M059J (cell line): ENCODE results near the gene KIF4B. TPM values are rescaled to one million over a fixed set of nuclear protein-coding genes. Genes with fewer than 3 reads are reported as not detected.

ENCODE experiments used
- DNase-seq: peaks from one replicate; pipeline ENCODE4 v3.0.0-alpha.2; 2012; ENCODE audit warnings: low read depth
- total RNA-seq: library from RNA; depleted of rRNA; stranded (reverse); fragments of >200 nt; shearing (Covaris generic); gene quantifications from 2 replicates; pipeline ENCODE4 v1.2.3, GENCODE V29; 2014; rRNA removed

Gene KIF4B
- total RNA-seq, 1 experiment from 2014 or later: 0.10 TPM

DNA sequence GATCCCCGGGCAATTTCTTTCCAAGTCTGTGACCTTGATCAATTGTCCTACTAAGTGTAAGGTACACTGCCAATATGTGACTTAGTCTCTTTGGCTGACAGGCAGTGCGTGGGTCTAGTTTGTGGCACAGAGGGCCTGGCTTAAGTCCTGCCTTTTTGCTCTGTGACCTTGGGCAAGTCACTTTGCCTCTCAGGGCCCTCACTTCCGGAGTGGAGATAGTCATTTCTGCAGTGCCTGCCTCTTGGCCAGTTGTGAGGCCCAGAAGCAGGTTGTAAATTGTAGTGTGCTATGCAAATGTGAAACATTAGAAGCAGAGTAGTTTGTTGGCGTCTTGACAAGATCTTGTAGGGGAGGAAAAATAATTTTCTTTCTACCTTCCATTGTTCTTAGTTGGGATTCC, 39.0 kb downstream of the KIF4B start:
- no peak for DNase-seq

DNA sequence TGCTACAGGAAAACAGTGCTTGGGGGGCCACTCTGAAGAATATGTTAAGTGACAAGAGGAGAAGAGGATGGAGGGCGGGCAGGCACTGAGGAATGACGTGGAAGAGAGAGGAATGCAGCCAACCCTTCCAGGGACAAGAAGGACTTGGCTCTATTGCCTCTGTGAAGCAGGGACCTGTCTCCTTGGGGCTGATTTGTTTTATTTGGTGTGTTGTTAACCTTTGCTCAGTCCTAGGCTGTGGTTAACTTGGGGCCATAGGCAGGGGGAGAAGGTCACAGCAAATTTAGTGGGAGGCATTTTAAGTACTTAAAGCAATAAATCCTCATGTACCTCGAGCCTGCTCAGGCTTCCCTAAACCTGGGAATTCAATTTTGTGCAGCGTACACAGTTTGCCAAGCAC, 39.9 kb downstream of the KIF4B start:
- DNase-seq: no peak

DNA sequence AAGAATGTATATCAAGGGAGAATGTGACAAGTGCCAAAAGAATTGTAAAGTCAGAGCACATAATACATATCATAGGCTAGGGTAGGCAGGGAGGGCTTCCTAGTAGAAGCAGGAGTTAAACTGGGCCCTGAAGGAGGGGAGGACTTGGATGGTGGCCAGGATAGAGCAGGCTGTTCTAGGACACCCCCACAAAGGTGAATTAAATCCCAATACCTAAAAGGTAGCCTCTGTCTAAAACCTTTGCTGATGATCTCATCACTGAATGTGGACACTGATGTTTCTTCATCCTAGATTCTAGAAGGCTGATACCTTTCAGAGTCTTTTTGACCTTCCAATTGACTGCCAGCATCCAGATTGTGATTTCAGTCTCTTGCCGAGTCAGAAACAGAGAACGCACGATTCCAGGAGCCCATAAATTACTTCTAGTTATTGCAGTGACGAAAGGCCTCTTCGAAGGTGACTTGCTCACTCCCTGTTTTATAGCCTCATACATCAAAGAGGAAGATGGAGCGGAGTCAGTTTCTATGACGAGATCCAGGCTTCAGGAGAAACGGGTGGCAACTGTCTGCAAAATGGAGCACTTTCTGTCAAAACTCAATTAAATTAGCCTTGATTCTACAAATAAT, 43.2 kb downstream of the KIF4B start:
- no peak for DNase-seq

DNA sequence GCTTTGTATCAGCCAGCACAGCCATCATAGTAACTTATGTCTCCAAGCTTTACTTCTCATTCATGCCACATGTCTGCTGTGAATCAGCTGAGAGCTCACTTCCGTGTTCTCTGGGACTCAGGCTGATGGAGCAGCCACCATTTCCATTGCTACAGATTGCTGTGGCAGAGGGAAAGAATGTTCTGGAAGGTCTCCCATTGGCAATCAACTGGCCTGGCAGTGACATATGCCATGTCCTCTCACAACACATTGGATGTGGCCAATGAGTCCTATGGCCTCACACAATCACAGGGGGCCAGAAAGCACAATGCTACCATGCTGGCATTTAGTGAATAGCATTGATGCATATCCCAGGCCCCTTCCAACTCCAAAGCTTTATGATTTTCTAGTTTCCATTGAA, 44.1 kb downstream of the KIF4B start:
- no peak for DNase-seq

DNA sequence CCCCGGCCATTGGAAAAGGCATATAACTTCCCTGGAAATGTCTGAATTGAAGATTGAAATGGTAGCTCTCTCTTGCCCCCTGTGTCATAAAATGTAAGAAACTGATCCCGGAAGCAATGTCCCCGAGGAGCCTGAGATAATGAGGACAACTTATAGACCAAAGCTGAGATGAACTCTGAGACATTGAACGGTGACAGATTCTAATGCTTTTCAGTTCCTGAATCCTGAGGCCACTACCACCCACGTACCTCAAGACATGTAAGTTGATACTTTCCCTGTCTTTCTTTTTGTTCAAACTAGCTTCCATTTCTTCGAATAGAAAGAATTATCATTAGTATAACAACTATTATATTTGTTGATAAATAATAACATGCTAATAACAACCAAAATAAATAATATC, 51.0 kb downstream of the KIF4B start:
- no peak for DNase-seq

DNA sequence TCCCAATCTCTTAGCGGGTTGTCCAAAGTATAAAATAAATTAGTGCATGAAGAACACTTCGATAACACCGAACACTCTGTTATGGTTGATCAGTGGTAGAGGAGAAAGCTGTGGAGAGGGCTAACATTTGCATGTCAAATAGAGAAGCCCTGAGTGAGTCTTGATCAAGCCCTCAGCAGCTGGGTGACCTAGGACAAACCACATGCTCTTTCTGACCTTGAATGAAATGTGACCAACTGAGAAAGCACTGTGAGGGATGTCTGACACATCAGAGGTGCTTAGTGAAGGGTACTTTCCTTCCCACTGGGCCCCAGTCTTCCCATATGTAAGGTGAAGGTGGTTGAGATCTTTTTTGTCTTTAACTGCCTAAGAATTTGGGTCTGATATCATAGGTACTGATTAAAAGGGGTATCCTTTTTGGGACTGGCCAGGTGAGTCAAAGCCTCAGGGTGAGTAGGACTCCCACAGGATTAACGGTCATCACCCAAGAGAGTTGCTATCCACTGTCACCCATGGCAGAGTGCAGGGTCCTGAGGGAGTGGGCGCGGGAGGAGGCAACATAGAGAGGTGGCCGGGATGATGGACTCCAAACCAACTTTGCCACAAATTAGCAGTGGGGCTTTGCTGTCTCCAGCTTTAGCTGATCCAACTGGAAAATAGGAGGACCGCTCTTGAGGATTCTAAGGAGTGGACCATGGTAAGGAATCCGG, 53.5 kb downstream of the KIF4B start:
- no peak for DNase-seq

Other genes starting within 250 kb of the KIF4B start
- gene FAXDC2, start 163.2 kb upstream of the KIF4B start, total RNA-seq: 3.4 and 5.5 TPM in 2 replicates
- gene CNOT8, start 155.1 kb upstream of the KIF4B start, total RNA-seq: 49.8 and 69.7 TPM in 2 replicates
- gene GEMIN5, start 75.5 kb upstream of the KIF4B start, total RNA-seq: 9.5 and 12.8 TPM in 2 replicates
- gene MRPL22, start 72.7 kb upstream of the KIF4B start, total RNA-seq: 55.4 and 57.6 TPM in 2 replicates